Astrocyte (in vitro differentiated cells and primary cell): ENCODE data around the gene SUCNR1. TPM values are rescaled to one million over a fixed set of nuclear protein-coding genes. Genes with fewer than 3 reads are reported as not detected.

Experiments
- DNase-seq: peaks from one replicate; pipeline ENCODE4 v3.0.0-alpha.2; 2010; ENCODE audit warnings: low read depth
- FAIRE-seq: peaks from 2 replicates; lab custom pipeline; 2011; peaks lifted over from hg19 to GRCh38; lab: Jason Lieb, UNC
- H2AFZ ChIP-seq: 2 replicates; pipeline ENCODE4 v1.6.0; 2012; ENCODE audit warnings: low read depth, low read length, inconsistent platforms
- H3K27ac ChIP-seq: 2 replicates; pipeline ENCODE4 v1.5.1; 2011; ENCODE audit warnings: low read depth, low read length, inconsistent platforms
- H3K27me3 ChIP-seq: 2 replicates; pipeline ENCODE4 v1.6.0; 2011; ENCODE audit warnings: low read length, inconsistent platforms; ENCODE audit not compliant: insufficient read depth
- H3K36me3 ChIP-seq: 2 replicates; pipeline ENCODE4 v1.5.1; 2011; ENCODE audit warnings: low read length, inconsistent platforms; ENCODE audit not compliant: insufficient read depth
- H3K4me1 ChIP-seq: 2 replicates; pipeline ENCODE4 v1.5.1; 2011; ENCODE audit warnings: low read length, inconsistent platforms; ENCODE audit not compliant: insufficient read depth
- H3K4me2 ChIP-seq: 2 replicates; pipeline ENCODE4 v1.6.0; 2012; ENCODE audit warnings: low read length, inconsistent platforms
- H3K4me3 ChIP-seq: 2 replicates; pipeline ENCODE4 v1.5.1; 2011; ENCODE audit warnings: low read depth, mild to moderate bottlenecking, low read length, inconsistent platforms; ENCODE audit not compliant: insufficient read depth
- H3K79me2 ChIP-seq: 2 replicates; pipeline ENCODE4 v1.6.0; 2012; ENCODE audit warnings: mild to moderate bottlenecking, low read length, inconsistent platforms; ENCODE audit not compliant: insufficient read depth
- H3K9ac ChIP-seq: 2 replicates; pipeline ENCODE4 v1.6.0; 2012; ENCODE audit warnings: mild to moderate bottlenecking, low read length, inconsistent platforms
- H3K9me3 ChIP-seq: 2 replicates; pipeline ENCODE4 v1.5.1; 2012; ENCODE audit warnings: low read depth, mild to moderate bottlenecking, low read length, inconsistent platforms; ENCODE audit not compliant: insufficient read depth
- H4K20me1 ChIP-seq: 2 replicates; pipeline ENCODE4 v1.6.0; 2012; ENCODE audit warnings: low read length, inconsistent platforms; ENCODE audit not compliant: insufficient read depth
- H3K27ac Mint-ChIP-seq: one replicate; pipeline ENCODE4 v1.8.0; 2021; ENCODE audit warnings: mild to moderate bottlenecking, mixed read lengths; ENCODE audit not compliant: unreplicated experiment
- H3K27me3 Mint-ChIP-seq: one replicate; pipeline ENCODE4 v1.8.0; 2021; ENCODE audit warnings: low read depth, mixed read lengths; ENCODE audit not compliant: unreplicated experiment
- H3K36me3 Mint-ChIP-seq: one replicate; pipeline ENCODE4 v1.8.0; 2021; ENCODE audit warnings: low read depth, mixed read lengths; ENCODE audit not compliant: unreplicated experiment
- H3K4me1 Mint-ChIP-seq: one replicate; pipeline ENCODE4 v1.8.0; 2021; ENCODE audit warnings: low read depth, mixed read lengths; ENCODE audit not compliant: unreplicated experiment
- H3K4me3 Mint-ChIP-seq: one replicate; pipeline ENCODE4 v1.8.0; 2021; ENCODE audit warnings: mild to moderate bottlenecking, moderate library complexity, mixed read lengths; ENCODE audit not compliant: unreplicated experiment
- H3K9me3 Mint-ChIP-seq: one replicate; pipeline ENCODE4 v1.8.0; 2021; ENCODE audit warnings: mild to moderate bottlenecking, mixed read lengths; ENCODE audit not compliant: unreplicated experiment
- EZH2 ChIP-seq: IDR thresholded peaks from 2 replicates; pipeline ENCODE4 v1.6.1; 2012; ENCODE audit warnings: mild to moderate bottlenecking, low read length, inconsistent platforms; ENCODE audit not compliant: insufficient read depth
- total RNA-seq: library from RNA; stranded (reverse); gene quantifications from 2 replicates; pipeline ENCODE4 v1.2.1, GENCODE V29; 2021
- TF ChIP-seq, protein P1 (sequence below): IDR thresholded peaks from 2 replicates; pipeline ENCODE4 v1.5.1; 2011; ENCODE audit warnings: low read depth, mild to moderate bottlenecking, inconsistent platforms, low read length, moderate library complexity; ENCODE audit not compliant: insufficient read depth

Gene SUCNR1
- total RNA-seq, 1 donor from 2014 or later = not detected

DNA sequence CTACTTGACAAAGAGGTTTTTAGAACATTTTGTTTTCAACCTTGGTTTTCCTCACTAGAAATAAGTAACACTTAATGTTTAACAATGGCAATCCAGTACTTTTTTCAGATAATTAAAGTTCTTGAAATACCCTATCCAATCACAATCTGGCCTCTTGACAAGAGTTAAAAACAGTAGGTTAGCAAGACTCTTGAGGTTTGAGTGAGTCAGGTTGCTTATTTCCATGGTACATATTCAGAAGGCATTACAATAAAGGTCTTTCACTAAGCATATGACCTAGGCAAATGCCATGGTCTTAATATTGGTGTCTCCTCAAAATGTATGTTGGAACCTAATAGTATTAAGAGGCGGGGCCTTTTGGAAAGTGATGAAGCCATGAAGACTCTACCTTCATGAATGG is 5.6 kb downstream of the SUCNR1 start:
- Histone ChIP-seq H3K9me3 (no peaks in the 10 kb centered on the region), H3K4me3 (no peak overlapping the region), H3K27me3 (no peaks in the 10 kb centered on the region), H3K4me1 (no peaks in the 10 kb centered on the region), H3K4me2 (no peak overlapping the region), H3K9ac (no peak overlapping the region), H3K36me3 (no peaks in the 10 kb centered on the region), H3K79me2 (no peaks in the 10 kb centered on the region), H3K27ac (no peak overlapping the region), H2AFZ (no peak overlapping the region), H4K20me1 (no peaks in the 10 kb centered on the region)
- H3K36me3 Mint-ChIP-seq = no peaks in the 10 kb centered on the region
- FAIRE-seq = no peak
- DNase-seq = no peak
- no peak overlapping the region for H3K27ac Mint-ChIP-seq
- no peak for TF ChIP-seq EZH2
- TF ChIP-seq, protein P1, sequence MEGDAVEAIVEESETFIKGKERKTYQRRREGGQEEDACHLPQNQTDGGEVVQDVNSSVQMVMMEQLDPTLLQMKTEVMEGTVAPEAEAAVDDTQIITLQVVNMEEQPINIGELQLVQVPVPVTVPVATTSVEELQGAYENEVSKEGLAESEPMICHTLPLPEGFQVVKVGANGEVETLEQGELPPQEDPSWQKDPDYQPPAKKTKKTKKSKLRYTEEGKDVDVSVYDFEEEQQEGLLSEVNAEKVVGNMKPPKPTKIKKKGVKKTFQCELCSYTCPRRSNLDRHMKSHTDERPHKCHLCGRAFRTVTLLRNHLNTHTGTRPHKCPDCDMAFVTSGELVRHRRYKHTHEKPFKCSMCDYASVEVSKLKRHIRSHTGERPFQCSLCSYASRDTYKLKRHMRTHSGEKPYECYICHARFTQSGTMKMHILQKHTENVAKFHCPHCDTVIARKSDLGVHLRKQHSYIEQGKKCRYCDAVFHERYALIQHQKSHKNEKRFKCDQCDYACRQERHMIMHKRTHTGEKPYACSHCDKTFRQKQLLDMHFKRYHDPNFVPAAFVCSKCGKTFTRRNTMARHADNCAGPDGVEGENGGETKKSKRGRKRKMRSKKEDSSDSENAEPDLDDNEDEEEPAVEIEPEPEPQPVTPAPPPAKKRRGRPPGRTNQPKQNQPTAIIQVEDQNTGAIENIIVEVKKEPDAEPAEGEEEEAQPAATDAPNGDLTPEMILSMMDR = no peak
- peaks cover 4% of the 10 kb centered on the region for H3K4me1 Mint-ChIP-seq
- H3K4me3 Mint-ChIP-seq = no peak overlapping the region
- H3K27me3 Mint-ChIP-seq = no peaks in the 10 kb centered on the region
- no peaks in the 10 kb centered on the region for H3K9me3 Mint-ChIP-seq

DNA sequence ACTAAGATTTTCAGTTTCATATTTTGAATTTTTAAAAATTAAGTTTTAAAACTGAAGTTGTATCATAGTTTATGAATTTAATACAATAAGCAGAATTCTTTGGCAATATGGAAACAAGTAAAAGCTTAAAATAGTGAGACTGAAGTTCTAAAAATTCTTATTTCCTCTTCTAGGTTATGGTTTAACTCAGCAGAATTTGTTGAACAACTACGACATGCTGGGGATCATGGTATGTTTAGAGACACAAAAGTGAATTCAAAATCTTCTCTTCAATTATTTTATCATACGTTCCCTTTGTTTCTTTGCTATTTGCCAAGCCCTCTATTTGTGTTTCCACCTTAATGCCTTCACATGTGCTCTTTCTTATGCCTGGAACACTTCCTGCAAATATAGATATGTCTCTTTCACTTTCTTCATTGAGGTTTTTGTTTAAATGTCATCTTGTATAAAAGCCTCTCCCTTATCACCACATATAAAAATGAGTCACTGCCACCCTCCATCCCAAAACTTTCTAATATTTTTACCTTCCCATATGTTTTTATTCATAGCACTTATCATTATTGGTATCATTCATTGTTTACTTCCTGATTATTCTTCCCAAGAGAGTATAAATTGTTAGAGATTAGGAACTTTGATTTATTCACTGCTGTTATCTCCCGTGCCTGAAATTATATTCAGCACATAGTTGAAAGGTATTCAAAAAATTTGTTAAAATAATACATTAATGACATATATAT is 6.4 kb downstream of the SUCNR1 start:
- FAIRE-seq (no peak), DNase-seq (no peak)
- Mint-ChIP-seq H3K27me3 (no peaks in the 10 kb centered on the region), H3K9me3 (no peaks in the 10 kb centered on the region), H3K4me1 (peaks cover 4% of the 10 kb centered on the region), H3K36me3 (no peaks in the 10 kb centered on the region), H3K27ac (no peak overlapping the region), H3K4me3 (no peak overlapping the region)
- H3K36me3 ChIP-seq = no peaks in the 10 kb centered on the region
- no peak overlapping the region for H3K27ac ChIP-seq
- H3K4me1 ChIP-seq = no peaks in the 10 kb centered on the region
- no peak overlapping the region for H3K9ac ChIP-seq
- H2AFZ ChIP-seq = no peak overlapping the region
- H3K27me3 ChIP-seq = no peaks in the 10 kb centered on the region
- no peaks in the 10 kb centered on the region for H4K20me1 ChIP-seq
- TF ChIP-seq, protein P1 = no peak
- TF ChIP-seq EZH2 = no peak
- H3K79me2 ChIP-seq = no peaks in the 10 kb centered on the region
- no peak overlapping the region for H3K4me3 ChIP-seq
- H3K4me2 ChIP-seq = no peak overlapping the region
- H3K9me3 ChIP-seq = no peaks in the 10 kb centered on the region

DNA sequence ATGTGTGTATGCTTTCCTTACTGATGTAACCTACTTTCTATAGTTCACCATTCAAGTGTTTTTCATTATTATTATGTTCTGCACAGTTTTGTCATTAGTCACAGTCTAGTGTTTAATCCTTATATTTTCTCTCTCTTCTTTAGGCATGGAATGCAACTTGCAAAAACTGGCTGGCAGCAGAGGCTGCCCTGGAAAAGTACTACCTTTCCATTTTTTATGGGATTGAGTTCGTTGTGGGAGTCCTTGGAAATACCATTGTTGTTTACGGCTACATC is 6.9 kb downstream of the SUCNR1 start:
- Histone ChIP-seq H3K4me2 (no peak overlapping the region), H2AFZ (no peak overlapping the region), H3K4me3 (no peak overlapping the region), H3K27me3 (no peaks in the 10 kb centered on the region), H3K79me2 (no peaks in the 10 kb centered on the region), H4K20me1 (no peaks in the 10 kb centered on the region), H3K27ac (no peak overlapping the region), H3K9me3 (no peaks in the 10 kb centered on the region), H3K4me1 (no peaks in the 10 kb centered on the region), H3K36me3 (no peaks in the 10 kb centered on the region), H3K9ac (no peak overlapping the region)
- Mint-ChIP-seq H3K4me3 (no peak overlapping the region), H3K27me3 (no peaks in the 10 kb centered on the region), H3K36me3 (no peaks in the 10 kb centered on the region), H3K4me1 (peaks cover 4% of the 10 kb centered on the region), H3K9me3 (no peaks in the 10 kb centered on the region), H3K27ac (no peak overlapping the region)
- no peak for TF ChIP-seq EZH2
- TF ChIP-seq, protein P1 = no peak
- DNase-seq (no peak), FAIRE-seq (no peak)
